Lower leg skin (tissue), 4 donors: ENCODE measurements around the gene PDE4A. TPM values are rescaled to one million over a fixed set of nuclear protein-coding genes. Genes with fewer than 3 reads are reported as not detected.

ENCODE experiments used
- DNase-seq, 2 donors: peaks; one replicate each; pipeline ENCODE4 v3.0.0-alpha.2; 2019; ENCODE audit warnings: low spot score in 2 of 2
- H3K4me3 ChIP-seq: fragments of 200-600 bp; sonication (generic); 2 replicates; pipeline ENCODE4 v1.5.1; 2017; ENCODE audit warnings: mild to moderate bottlenecking, low read depth; ENCODE audit not compliant: poor library complexity, severe bottlenecking
- CTCF ChIP-seq, 3 donors: fragments of 450-650 bp; IDR thresholded peaks; one replicate each; pipeline ENCODE4 v1.5.1; 2016; ENCODE audit warnings: antibody characterized with exemption in 3 of 3, mild to moderate bottlenecking in 3 of 3, moderate library complexity in 2 of 3
- POLR2A ChIP-seq, 2 donors: fragments of 450-650 bp; IDR thresholded peaks; one replicate each; pipeline ENCODE4 v1.6.1; 2016 to 2017; ENCODE audit warnings: antibody characterized with exemption in 2 of 2, mild to moderate bottlenecking in 1 of 2, moderate library complexity in 1 of 2
- WGBS, 2 donors: methylation state at CpG; one replicate each; pipeline ENCODE4 v1.1.5; 2018; 5-methylcytosine and 5-hydroxymethylcytosine counted together
- intact Hi-C: fragments of 100-400 bp; cut with DNase I; formaldehyde crosslinking; loops from one replicate; pipeline ENCODE4 v1.15.0; 2023; ENCODE audit warnings: low total_unique reads
- total RNA-seq, 4 donors: library from RNA; depleted of rRNA; stranded (reverse); fragments of >200 nt; gene quantifications; one replicate each; pipeline ENCODE4 v1.1.0, GENCODE V29; 2016

The PDE4A gene
- total RNA-seq, 4 donors from 2014 or later: 4.1 to 6.8 (median 5.7) TPM

- H3K4me3 ChIP-seq: no peak overlapping the region
- no peak for DNase-seq
- intact Hi-C loops: no loop called here
- TF ChIP-seq POLR2A (IDR thresholded peaks at IDR 0.05) (no peak), CTCF (IDR thresholded peaks at IDR 0.05) (no peak)
- 86 to 90% methylated on average over 4 of the region's 4 CpGs for WGBS, 2 donors
These were observed 42.2 kb downstream of the PDE4A start for GRCh38 chr19:10462557-10462956.

GRCh38 chr19:10464456-10464855 is 44.1 kb downstream of the PDE4A start:
- intact Hi-C loops: no loop called here
- 79 to 81% methylated on average over 5 of the region's 5 CpGs for WGBS, 2 donors
- H3K4me3 ChIP-seq: no peak overlapping the region
- DNase-seq: no peak
- no peak for TF ChIP-seq CTCF (IDR thresholded peaks at IDR 0.05)
- TF ChIP-seq POLR2A (IDR thresholded peaks at IDR 0.05): no peak

- no peak for DNase-seq
- no peak overlapping the region for H3K4me3 ChIP-seq
- TF ChIP-seq POLR2A (IDR thresholded peaks at IDR 0.05): no peak
- TF ChIP-seq CTCF (IDR thresholded peaks at IDR 0.05): no peak
- 86 to 88% methylated on average over 19 of the region's 20 CpGs for WGBS, 2 donors
- intact Hi-C loops: no loop called here
These were observed 46.9 kb downstream of the PDE4A start for GRCh38 chr19:10467104-10467706.

- DNase-seq: no peak
- no peak for TF ChIP-seq CTCF (IDR thresholded peaks at IDR 0.05)
- TF ChIP-seq POLR2A (IDR thresholded peaks at IDR 0.05): no peak
- H3K4me3 ChIP-seq: no peak overlapping the region
- intact Hi-C loops: no loop called here
- 83 to 89% methylated on average over 12 of the region's 12 CpGs for WGBS, 2 donors
These were observed 47.8 kb downstream of the PDE4A start for GRCh38 chr19:10468133-10468532.

GRCh38 chr19:10471909-10472308 is 51.6 kb downstream of the PDE4A start:
- intact Hi-C loops: no loop called here
- DNase-seq: no peak
- 26 to 34% methylated on average over 6 of the region's 6 CpGs for WGBS, 2 donors
- H3K4me3 ChIP-seq: no peak overlapping the region
- TF ChIP-seq POLR2A (IDR thresholded peaks at IDR 0.05) (no peak), CTCF (IDR thresholded peaks at IDR 0.05) (no peak)

GRCh38 chr19:10473192-10473591 is 52.9 kb downstream of the PDE4A start:
- no peak for DNase-seq
- TF ChIP-seq POLR2A (IDR thresholded peaks at IDR 0.05): no peak
- no peak for TF ChIP-seq CTCF (IDR thresholded peaks at IDR 0.05)
- intact Hi-C loops: no loop called here
- 61 to 65% methylated on average over 5 of the region's 5 CpGs for WGBS, 2 donors
- no peak overlapping the region for H3K4me3 ChIP-seq
